Transverse colon (tissue), 3 donors: ENCODE results near the gene TNS1.

Experiments
- EP300 ChIP-seq: sonication (generic); formaldehyde crosslinking; IDR thresholded peaks from one replicate; pipeline ENCODE4 v1.6.1; 2017; ENCODE audit warnings: antibody characterized with exemption, low read depth
- POLR2A ChIP-seq: fragments of 450-650 bp; IDR thresholded peaks from one replicate; pipeline ENCODE4 v1.6.1; 2016; ENCODE audit warnings: antibody characterized with exemption, mild to moderate bottlenecking, moderate library complexity
- TF ChIP-seq, protein P1 (sequence below), 5 experiments: fragments of 200-600 bp in 3 of 5; fragments of 450-650 bp in 2 of 5; sonication (generic) in 3 of 5; IDR thresholded peaks; 1 replicate in 2 of 5; 2 replicates in 3 of 5; pipeline ENCODE4 v1.5.1; 2016 to 2017; ENCODE audit warnings: antibody characterized with exemption in 5 of 5, inconsistent platforms in 3 of 5, mild to moderate bottlenecking in 2 of 5, moderate library complexity in 1 of 5

GRCh38 chr2:217958206-217958883 lies 44.5 kb downstream of the TNS1 start:
- TF ChIP-seq POLR2A (no peak), EP300 (no peak)
- TF ChIP-seq, protein P1, sequence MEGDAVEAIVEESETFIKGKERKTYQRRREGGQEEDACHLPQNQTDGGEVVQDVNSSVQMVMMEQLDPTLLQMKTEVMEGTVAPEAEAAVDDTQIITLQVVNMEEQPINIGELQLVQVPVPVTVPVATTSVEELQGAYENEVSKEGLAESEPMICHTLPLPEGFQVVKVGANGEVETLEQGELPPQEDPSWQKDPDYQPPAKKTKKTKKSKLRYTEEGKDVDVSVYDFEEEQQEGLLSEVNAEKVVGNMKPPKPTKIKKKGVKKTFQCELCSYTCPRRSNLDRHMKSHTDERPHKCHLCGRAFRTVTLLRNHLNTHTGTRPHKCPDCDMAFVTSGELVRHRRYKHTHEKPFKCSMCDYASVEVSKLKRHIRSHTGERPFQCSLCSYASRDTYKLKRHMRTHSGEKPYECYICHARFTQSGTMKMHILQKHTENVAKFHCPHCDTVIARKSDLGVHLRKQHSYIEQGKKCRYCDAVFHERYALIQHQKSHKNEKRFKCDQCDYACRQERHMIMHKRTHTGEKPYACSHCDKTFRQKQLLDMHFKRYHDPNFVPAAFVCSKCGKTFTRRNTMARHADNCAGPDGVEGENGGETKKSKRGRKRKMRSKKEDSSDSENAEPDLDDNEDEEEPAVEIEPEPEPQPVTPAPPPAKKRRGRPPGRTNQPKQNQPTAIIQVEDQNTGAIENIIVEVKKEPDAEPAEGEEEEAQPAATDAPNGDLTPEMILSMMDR (IDR thresholded peaks at IDR 0.05): no peak
